Activated CD4-positive, alpha-beta memory T cell treated with anti-CD3 and anti-CD28 coated beads for 36 hours (primary cell): ENCODE data around the gene SYAP1. TPM values are rescaled to one million over a fixed set of nuclear protein-coding genes. Genes with fewer than 3 reads are reported as not detected.

ENCODE experiments used
- CTCF ChIA-PET: fragments of 350-600 bp; sonication (Branson Sonifier 250); formaldehyde crosslinking; loops from one replicate; lab custom pipeline; 2021; ENCODE audit warnings: antibody characterized with exemption, inconsistent platforms; lab: Charles Lee
- POLR2A ChIA-PET: fragments of 350-600 bp; sonication (Branson Sonifier 250); formaldehyde crosslinking; loops from one replicate; lab custom pipeline; 2021; ENCODE audit warnings: antibody characterized with exemption; lab: Charles Lee
- DNase-seq: peaks from one replicate; pipeline ENCODE4 v3.0.0-alpha.2; 2020
- H3K27ac Mint-ChIP-seq: one replicate; pipeline ENCODE4 v1.8.0; 2021; ENCODE audit warnings: mixed read lengths
- H3K27me3 Mint-ChIP-seq: one replicate; pipeline ENCODE4 v1.8.0; 2021; ENCODE audit warnings: mixed read lengths
- H3K36me3 Mint-ChIP-seq: one replicate; pipeline ENCODE4 v1.8.0; 2021; ENCODE audit warnings: mixed read lengths
- H3K4me1 Mint-ChIP-seq: one replicate; pipeline ENCODE4 v1.8.0; 2021; ENCODE audit warnings: low read depth, mixed read lengths
- H3K4me3 Mint-ChIP-seq: one replicate; pipeline ENCODE4 v1.8.0; 2021; ENCODE audit warnings: mild to moderate bottlenecking, mixed read lengths
- H3K9me3 Mint-ChIP-seq: one replicate; pipeline ENCODE4 v1.8.0; 2021; ENCODE audit warnings: mixed read lengths
- intact Hi-C: fragments of 100-400 bp; cut with micrococcal nuclease; formaldehyde crosslinking; loops from one replicate; pipeline ENCODE4 v1.15.1; 2023
- total RNA-seq, 2 experiments: library from RNA; stranded (reverse); gene quantifications; one replicate each; pipeline ENCODE4 v1.2.3, GENCODE V29; 2021

SYAP1 gene
- total RNA-seq = 10 to 100 TPM; 20.8 to 22.4 TPM

GRCh38 chrX:16719334-16720084, at the start of gene SYAP1:
TSS of gene SYAP1 (plus strand) at chrX:16719612. CDS start at chrX:16719725, 113 bp downstream.
- CTCF ChIA-PET = no interaction called here
- H3K27me3 Mint-ChIP-seq = no peaks in the 10 kb centered on the region
- H3K4me3 Mint-ChIP-seq = peak within 1 kb of the TSS; percentile 92

GRCh38 chrX:16671005-16671404, 48.4 kb upstream of the SYAP1 start:
- Mint-ChIP-seq H3K27me3 (no peaks in the 10 kb centered on the region), H3K4me3 (no peak overlapping the region), H3K9me3 (no peaks in the 10 kb centered on the region), H3K36me3 (peaks cover 2% of the 10 kb centered on the region), H3K4me1 (no peaks in the 10 kb centered on the region), H3K27ac (no peak overlapping the region)
- CTCF ChIA-PET = interaction anchor here (0.6 to 2.2 kb wide), 5 partner anchors 14 to 1177 kb away, joined by 3 to 6 read pairs (median 4); no protein-coding TSS in a partner anchor
- intact Hi-C loops = loop anchor here (2.0 to 10.0 kb wide), 2 partner anchors 234 to 546 kb away; partner anchors contain the start of gene GRPR
- POLR2A ChIA-PET = no interaction called here
- peak; percentile 20 for DNase-seq

More at GRCh38 chrX:16719334-16720084, at the start of gene SYAP1:
- Mint-ChIP-seq H3K9me3 (no peaks in the 10 kb centered on the region), H3K36me3 (no peaks in the 10 kb centered on the region), H3K27ac (peak within 1 kb of the TSS; percentile 89), H3K4me1 (peaks cover 18% of the 10 kb centered on the region)
- POLR2A ChIA-PET = interaction anchor here (0.5 to 0.9 kb wide), 3 partner anchors 18 to 163 kb away, joined by 3 to 4 read pairs (median 3); no protein-coding TSS in a partner anchor
- peak; percentile 94 for DNase-seq
- intact Hi-C loops = loop anchor here (1.0 to 10.0 kb wide), 6 partner anchors 67 to 1385 kb away; partner anchors contain the start of genes AP1S2, PIGA, RBBP7 and TXLNG

- no peaks in the 10 kb centered on the region for H3K36me3 Mint-ChIP-seq
- H3K27me3 Mint-ChIP-seq = no peaks in the 10 kb centered on the region
- intact Hi-C loops = loop anchor here (10.0 kb wide), 1 partner anchor 554 kb away; the partner anchor contains the start of gene GRPR
- DNase-seq = no peak
- H3K4me1 Mint-ChIP-seq = no peaks in the 10 kb centered on the region
- ChIA-PET POLR2A (no interaction called here), CTCF (no interaction called here)
- H3K9me3 Mint-ChIP-seq = no peaks in the 10 kb centered on the region
- H3K4me3 Mint-ChIP-seq = no peak overlapping the region
- no peak overlapping the region for H3K27ac Mint-ChIP-seq
Measured at GRCh38 chrX:16678689-16679088, 40.7 kb upstream of the SYAP1 start.

- POLR2A ChIA-PET = no interaction called here
- H3K36me3 Mint-ChIP-seq = no peaks in the 10 kb centered on the region
- no peak overlapping the region for H3K27ac Mint-ChIP-seq
- intact Hi-C loops = no loop called here
- no peak for DNase-seq
- H3K9me3 Mint-ChIP-seq = no peaks in the 10 kb centered on the region
- CTCF ChIA-PET = no interaction called here
- no peak overlapping the region for H3K4me3 Mint-ChIP-seq
- H3K27me3 Mint-ChIP-seq = no peaks in the 10 kb centered on the region
- no peaks in the 10 kb centered on the region for H3K4me1 Mint-ChIP-seq
Measured at GRCh38 chrX:16683007-16683664, 36.3 kb upstream of the SYAP1 start.

GRCh38 chrX:16687514-16687913, 31.9 kb upstream of the SYAP1 start:
- Mint-ChIP-seq H3K9me3 (no peaks in the 10 kb centered on the region), H3K4me3 (no peak overlapping the region), H3K27me3 (no peaks in the 10 kb centered on the region), H3K4me1 (no peaks in the 10 kb centered on the region), H3K36me3 (no peaks in the 10 kb centered on the region), H3K27ac (no peak overlapping the region)
- POLR2A ChIA-PET = no interaction called here
- DNase-seq = no peak
- intact Hi-C loops = no loop called here
- CTCF ChIA-PET = no interaction called here

- ChIA-PET CTCF (interaction anchor here (1.3 to 1.7 kb wide), 2 partner anchors 572 to 1223 kb away, joined by 3 to 4 read pairs; partner anchors contain the start of gene GRPR), POLR2A (no interaction called here)
- Mint-ChIP-seq H3K4me3 (no peak overlapping the region), H3K4me1 (no peaks in the 10 kb centered on the region), H3K27me3 (no peaks in the 10 kb centered on the region), H3K9me3 (no peaks in the 10 kb centered on the region), H3K36me3 (no peaks in the 10 kb centered on the region), H3K27ac (no peak overlapping the region)
- intact Hi-C loops = loop anchor here (2.0 kb wide), 2 partner anchors 250 to 258 kb away; no protein-coding TSS in a partner anchor
- DNase-seq = peak; percentile 65
Measured at GRCh38 chrX:16695079-16695676, 24.2 kb upstream of the SYAP1 start.

GRCh38 chrX:16696956-16697355, 22.5 kb upstream of the SYAP1 start:
- H3K4me3 Mint-ChIP-seq = no peak overlapping the region
- POLR2A ChIA-PET = interaction anchor here (1.3 kb wide), 1 partner anchor 15 kb away, joined by 4 read pairs; the partner anchor contains the start of gene CTPS2
- no peaks in the 10 kb centered on the region for H3K36me3 Mint-ChIP-seq
- CTCF ChIA-PET = interaction anchor here (1.6 to 1.7 kb wide), 2 partner anchors 14 to 260 kb away, joined by 4 to 13 read pairs; no protein-coding TSS in a partner anchor
- H3K4me1 Mint-ChIP-seq = no peaks in the 10 kb centered on the region
- H3K9me3 Mint-ChIP-seq = no peaks in the 10 kb centered on the region
- intact Hi-C loops = no loop called here
- H3K27ac Mint-ChIP-seq = no peak overlapping the region
- H3K27me3 Mint-ChIP-seq = no peaks in the 10 kb centered on the region
- no peak for DNase-seq

GRCh38 chrX:16699389-16699788, 20.0 kb upstream of the SYAP1 start:
- no peak overlapping the region for H3K27ac Mint-ChIP-seq
- H3K9me3 Mint-ChIP-seq = no peaks in the 10 kb centered on the region
- CTCF ChIA-PET = interaction anchor here (1.3 kb wide), 1 partner anchor 263 kb away, joined by 4 read pairs; no protein-coding TSS in a partner anchor
- H3K4me1 Mint-ChIP-seq = no peaks in the 10 kb centered on the region
- no peaks in the 10 kb centered on the region for H3K36me3 Mint-ChIP-seq
- no peaks in the 10 kb centered on the region for H3K27me3 Mint-ChIP-seq
- H3K4me3 Mint-ChIP-seq = no peak overlapping the region
- intact Hi-C loops = no loop called here
- POLR2A ChIA-PET = no interaction called here
- no peak for DNase-seq

- no peaks in the 10 kb centered on the region for H3K4me1 Mint-ChIP-seq
- POLR2A ChIA-PET = no interaction called here
- H3K4me3 Mint-ChIP-seq = no peak overlapping the region
- CTCF ChIA-PET = no interaction called here
- intact Hi-C loops = no loop called here
- no peaks in the 10 kb centered on the region for H3K27me3 Mint-ChIP-seq
- DNase-seq = no peak
- no peak overlapping the region for H3K27ac Mint-ChIP-seq
- no peaks in the 10 kb centered on the region for H3K9me3 Mint-ChIP-seq
- H3K36me3 Mint-ChIP-seq = no peaks in the 10 kb centered on the region
Measured at GRCh38 chrX:16700734-16701133, 18.7 kb upstream of the SYAP1 start.

GRCh38 chrX:16702700-16703599, 16.5 kb upstream of the SYAP1 start:
- DNase-seq = no peak
- H3K4me3 Mint-ChIP-seq = no peak overlapping the region
- H3K36me3 Mint-ChIP-seq = no peaks in the 10 kb centered on the region
- intact Hi-C loops = no loop called here
- ChIA-PET POLR2A (no interaction called here), CTCF (no interaction called here)
- H3K27ac Mint-ChIP-seq = no peak overlapping the region
- H3K9me3 Mint-ChIP-seq = no peaks in the 10 kb centered on the region
- H3K4me1 Mint-ChIP-seq = no peaks in the 10 kb centered on the region
- no peaks in the 10 kb centered on the region for H3K27me3 Mint-ChIP-seq

- Mint-ChIP-seq H3K27ac (no peak overlapping the region), H3K27me3 (no peaks in the 10 kb centered on the region), H3K9me3 (no peaks in the 10 kb centered on the region), H3K4me1 (no peaks in the 10 kb centered on the region), H3K36me3 (no peaks in the 10 kb centered on the region), H3K4me3 (no peak overlapping the region)
- DNase-seq = no peak
- CTCF ChIA-PET = no interaction called here
- POLR2A ChIA-PET = no interaction called here
- intact Hi-C loops = no loop called here
Measured at GRCh38 chrX:16705370-16705769, 14.0 kb upstream of the SYAP1 start.
